ENCODE results near the gene ICA1L.

The ICA1L gene

DNA sequence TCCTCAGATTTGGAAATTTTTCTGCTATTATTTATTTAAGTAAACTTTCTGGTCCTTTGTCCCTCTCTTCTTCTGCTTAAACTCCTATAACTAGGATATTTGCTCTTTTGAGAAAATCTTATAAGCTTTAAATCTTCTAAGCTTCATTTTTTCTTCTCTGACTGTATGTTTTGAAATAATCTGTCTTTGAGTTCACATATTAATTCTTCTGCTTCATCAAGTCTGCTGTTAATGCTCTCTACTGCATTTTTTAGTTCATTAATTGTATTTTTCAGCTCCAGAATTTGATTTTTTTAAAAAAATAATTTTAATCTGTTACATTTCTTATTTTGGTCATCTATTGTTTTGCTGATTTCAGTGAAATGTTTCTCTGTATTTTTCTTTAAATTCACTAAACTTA is 28.9 kb downstream of the ICA1L start:
- Histone ChIP-seq H3K4me1 (ENCODE audit: insufficient read depth, low read length) (no peaks in the 10 kb centered on the region), H3K36me3 (ENCODE audit: insufficient read depth, low read length) (no peaks in the 10 kb centered on the region), H3K27me3 (ENCODE audit: insufficient read depth, low read length) (no peaks in the 10 kb centered on the region), H3K4me3 (ENCODE audit: low read length) (no peak overlapping the region), H3K9ac (ENCODE audit: low read depth, low read length) (no peak overlapping the region), H3K27ac (ENCODE audit: low read depth, low read length) (no peak overlapping the region), H3K9me3 (ENCODE audit: insufficient read depth, low read depth, low read length) (0 out of 2 replicates have a peak, but pooled peaks cover 5% of the 10 kb centered on the region)

DNA sequence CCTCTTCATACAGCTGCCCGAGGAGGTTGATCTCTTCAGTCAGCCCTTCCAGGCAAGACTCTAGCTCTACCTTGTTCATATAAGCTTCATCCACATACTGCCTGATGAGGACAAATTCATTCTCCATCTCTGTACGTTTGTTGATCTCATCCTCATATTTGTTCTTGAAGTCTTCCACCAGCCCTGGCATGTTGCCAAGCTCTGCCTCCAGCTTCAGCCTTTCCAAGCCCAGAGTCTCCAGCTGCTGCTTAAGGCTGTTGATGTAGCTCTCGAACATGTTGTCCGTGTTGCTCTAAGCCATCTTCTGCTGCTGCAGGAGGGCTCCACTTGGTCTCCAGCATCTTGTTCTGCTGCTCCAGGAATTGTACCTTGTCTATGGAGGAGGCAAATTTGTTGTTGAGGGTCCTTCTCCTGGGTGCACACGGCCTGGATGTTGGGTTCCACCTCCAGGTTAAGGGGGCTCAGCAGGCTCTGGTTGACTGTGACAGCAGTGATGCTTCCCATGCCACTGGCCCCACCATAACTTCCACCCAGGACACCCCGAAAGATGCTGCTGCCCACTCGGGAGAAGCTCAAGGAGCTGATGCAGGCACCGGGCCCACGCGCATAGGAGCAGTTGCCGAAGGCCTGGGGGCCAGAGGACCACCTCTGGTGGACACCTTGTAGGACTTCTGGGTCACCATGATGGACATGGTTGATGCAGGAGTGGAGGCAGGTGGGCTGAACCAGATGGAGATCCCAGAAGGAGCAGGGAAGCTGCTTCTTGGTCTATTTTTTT is 30.3 kb downstream of the ICA1L start:
- Histone ChIP-seq H3K27ac (ENCODE audit: low read depth, low read length) (no peak overlapping the region), H3K9me3 (ENCODE audit: insufficient read depth, low read depth, low read length) (0 out of 2 replicates have a peak, but pooled peaks cover 5% of the 10 kb centered on the region), H3K4me1 (ENCODE audit: insufficient read depth, low read length) (no peaks in the 10 kb centered on the region), H3K9ac (ENCODE audit: low read depth, low read length) (no peak overlapping the region), H3K36me3 (ENCODE audit: insufficient read depth, low read length) (no peaks in the 10 kb centered on the region), H3K27me3 (ENCODE audit: insufficient read depth, low read length) (no peaks in the 10 kb centered on the region), H3K4me3 (ENCODE audit: low read length) (no peak overlapping the region)
- WGBS, result 96% methylated on average over 11 of the region's 11 CpGs

GRCh38 chr2:202831242-202832220 is 40.0 kb downstream of the ICA1L start:
- Histone ChIP-seq H3K27me3 (ENCODE audit: insufficient read depth, low read length) (no peaks in the 10 kb centered on the region), H3K9ac (ENCODE audit: low read depth, low read length) (no peak overlapping the region), H3K4me1 (ENCODE audit: insufficient read depth, low read length) (no peaks in the 10 kb centered on the region), H3K4me3 (ENCODE audit: low read length) (no peak overlapping the region), H3K9me3 (ENCODE audit: insufficient read depth, low read depth, low read length) (no peaks in the 10 kb centered on the region), H3K27ac (ENCODE audit: low read depth, low read length) (no peak overlapping the region), H3K36me3 (ENCODE audit: insufficient read depth, low read length) (no peaks in the 10 kb centered on the region)
- 57% methylated on average over 6 of the region's 6 CpGs for WGBS

DNA sequence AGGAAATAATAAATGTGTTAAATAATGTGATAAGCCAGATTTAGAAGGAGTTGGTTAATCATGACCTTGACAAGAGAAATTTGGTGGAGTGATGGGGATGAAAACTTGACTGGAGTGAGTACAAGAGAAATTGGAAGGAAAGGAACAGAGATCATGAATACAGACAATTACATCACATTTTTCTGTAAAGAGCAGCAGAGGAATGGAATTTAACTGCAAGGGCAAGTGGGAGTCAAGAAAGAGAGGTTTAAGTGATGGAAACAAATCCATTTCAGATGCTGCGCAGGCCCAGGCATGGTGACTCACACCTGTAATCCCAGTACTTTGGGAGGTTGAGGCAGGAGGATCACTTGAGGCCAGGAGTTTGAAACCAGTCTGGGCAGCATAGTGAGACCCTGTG is 46.7 kb downstream of the ICA1L start:
- no peaks in the 10 kb centered on the region for H3K36me3 ChIP-seq (ENCODE audit: insufficient read depth, low read length)
- H3K27me3 ChIP-seq (ENCODE audit: insufficient read depth, low read length), result no peaks in the 10 kb centered on the region
- no peak overlapping the region for H3K4me3 ChIP-seq (ENCODE audit: low read length)
- no peak overlapping the region for H3K9ac ChIP-seq (ENCODE audit: low read depth, low read length)
- H3K9me3 ChIP-seq (ENCODE audit: insufficient read depth, low read depth, low read length), result no peaks in the 10 kb centered on the region
- H3K4me1 ChIP-seq (ENCODE audit: insufficient read depth, low read length), result no peaks in the 10 kb centered on the region
- WGBS, result 92% methylated on average over 1 of the region's 1 CpG
- H3K27ac ChIP-seq (ENCODE audit: low read depth, low read length), result no peak overlapping the region

DNA sequence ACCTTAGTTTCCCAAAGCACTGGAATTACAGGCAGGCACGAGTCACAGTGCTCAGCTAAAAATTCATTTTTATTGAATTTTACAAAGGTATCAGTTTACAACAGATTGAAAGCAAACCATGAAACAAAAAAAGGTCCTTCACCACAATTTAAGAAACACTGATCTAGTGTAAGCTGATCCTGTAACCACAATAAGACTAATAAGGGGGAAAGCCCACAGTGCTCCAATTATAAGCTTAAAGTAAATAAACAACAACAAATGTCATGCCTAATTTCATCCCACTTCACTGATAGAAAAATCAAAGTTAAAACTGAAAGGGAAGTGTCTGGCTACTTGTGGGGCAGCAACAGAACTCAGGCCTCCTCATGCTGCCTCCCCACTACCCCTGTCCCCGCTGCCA is 49.2 kb downstream of the ICA1L start:
- Histone ChIP-seq H3K9ac (ENCODE audit: low read depth, low read length) (no peak overlapping the region), H3K36me3 (ENCODE audit: insufficient read depth, low read length) (no peaks in the 10 kb centered on the region), H3K27me3 (ENCODE audit: insufficient read depth, low read length) (no peaks in the 10 kb centered on the region), H3K9me3 (ENCODE audit: insufficient read depth, low read depth, low read length) (no peaks in the 10 kb centered on the region), H3K4me1 (ENCODE audit: insufficient read depth, low read length) (no peaks in the 10 kb centered on the region), H3K27ac (ENCODE audit: low read depth, low read length) (no peak overlapping the region), H3K4me3 (ENCODE audit: low read length) (no peak overlapping the region)
- 95% methylated on average over 1 of the region's 2 CpGs for WGBS

DNA sequence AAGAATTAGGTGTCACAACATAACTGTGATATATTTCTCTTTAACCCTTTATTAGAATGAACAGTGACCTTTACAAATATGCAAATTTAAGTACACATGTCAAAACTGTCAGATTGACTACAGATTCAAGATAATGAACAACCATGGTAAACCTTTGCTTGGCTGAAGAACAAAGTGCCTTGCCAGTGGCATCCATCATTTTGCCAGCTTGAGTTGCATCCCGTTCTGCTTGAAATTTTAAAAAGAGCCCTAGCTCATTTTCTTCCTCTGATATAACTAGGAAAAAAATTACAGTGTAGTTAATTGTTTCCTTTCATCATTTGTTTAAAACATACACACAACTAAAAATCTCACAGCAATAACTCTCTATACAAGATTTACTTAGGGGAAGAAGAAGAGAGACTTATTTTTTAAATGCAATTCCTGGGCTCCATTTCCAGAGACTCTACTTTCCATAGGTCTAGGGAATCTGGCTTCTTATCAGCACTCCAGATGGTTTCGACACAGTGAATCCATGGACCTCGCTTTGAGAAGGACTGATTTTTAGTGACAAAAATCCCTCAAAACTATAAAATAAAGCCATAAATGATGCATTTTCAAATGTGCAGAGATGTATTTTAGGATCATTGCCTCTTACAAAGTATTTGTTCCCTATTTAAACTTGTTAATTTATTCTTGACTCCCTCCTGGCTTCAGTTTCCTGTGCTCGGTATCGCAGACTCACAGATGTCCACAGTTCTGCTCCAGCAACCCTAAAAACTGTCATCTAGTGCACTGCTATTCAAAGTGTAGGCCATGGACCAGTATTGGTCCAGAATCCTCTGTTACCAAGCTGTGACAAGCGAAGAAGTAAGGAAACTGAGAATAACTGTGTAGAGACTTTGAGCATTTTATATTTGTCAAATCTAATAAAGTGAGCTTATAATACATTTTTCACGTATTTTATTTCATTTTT is 50.1 kb downstream of the ICA1L start:
- no peak overlapping the region for H3K4me3 ChIP-seq (ENCODE audit: low read length)

GRCh38 chr2:202818321-202818720 is 53.2 kb downstream of the ICA1L start:
- Histone ChIP-seq H3K9me3 (ENCODE audit: insufficient read depth, low read depth, low read length) (0 out of 2 replicates have a peak, but pooled peaks cover 5% of the 10 kb centered on the region), H3K36me3 (ENCODE audit: insufficient read depth, low read length) (no peaks in the 10 kb centered on the region), H3K27me3 (ENCODE audit: insufficient read depth, low read length) (no peaks in the 10 kb centered on the region), H3K4me1 (ENCODE audit: insufficient read depth, low read length) (no peaks in the 10 kb centered on the region), H3K27ac (ENCODE audit: low read depth, low read length) (no peak overlapping the region), H3K4me3 (ENCODE audit: low read length) (no peak overlapping the region), H3K9ac (ENCODE audit: low read depth, low read length) (no peak overlapping the region)
- 89% methylated on average over 3 of the region's 3 CpGs for WGBS

More for the DNA sequence above, 50.1 kb downstream of the ICA1L start:
- Histone ChIP-seq H3K27ac (ENCODE audit: low read depth, low read length) (no peak overlapping the region), H3K9me3 (ENCODE audit: insufficient read depth, low read depth, low read length) (no peaks in the 10 kb centered on the region), H3K4me1 (ENCODE audit: insufficient read depth, low read length) (no peaks in the 10 kb centered on the region), H3K36me3 (ENCODE audit: insufficient read depth, low read length) (no peaks in the 10 kb centered on the region), H3K27me3 (ENCODE audit: insufficient read depth, low read length) (no peaks in the 10 kb centered on the region), H3K9ac (ENCODE audit: low read depth, low read length) (no peak overlapping the region)
- WGBS, result 90% methylated on average over 7 of the region's 7 CpGs

DNA sequence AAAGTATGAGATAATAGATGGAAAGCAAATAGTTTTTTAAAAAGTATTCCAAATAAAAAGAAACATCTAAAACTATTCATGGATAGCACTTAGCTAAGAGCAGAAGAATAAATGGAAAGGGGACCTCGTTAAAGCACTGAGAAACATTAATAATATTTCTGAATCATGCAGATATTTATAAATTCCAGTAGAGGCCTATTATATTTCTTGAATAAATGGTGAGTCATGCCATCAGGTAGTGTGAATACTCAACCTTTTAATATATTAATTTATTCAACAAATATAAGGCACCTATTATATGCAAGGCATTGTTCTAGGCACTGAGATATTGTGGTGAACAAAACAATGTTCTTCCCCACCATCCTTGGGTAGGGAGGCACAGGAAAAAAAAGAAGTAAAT is 53.8 kb downstream of the ICA1L start:
- Histone ChIP-seq H3K9me3 (ENCODE audit: insufficient read depth, low read depth, low read length) (0 out of 2 replicates have a peak, but pooled peaks cover 5% of the 10 kb centered on the region), H3K4me1 (ENCODE audit: insufficient read depth, low read length) (no peaks in the 10 kb centered on the region), H3K27me3 (ENCODE audit: insufficient read depth, low read length) (no peaks in the 10 kb centered on the region), H3K4me3 (ENCODE audit: low read length) (no peak overlapping the region), H3K27ac (ENCODE audit: low read depth, low read length) (no peak overlapping the region), H3K36me3 (ENCODE audit: insufficient read depth, low read length) (no peaks in the 10 kb centered on the region), H3K9ac (ENCODE audit: low read depth, low read length) (no peak overlapping the region)
- no CpG with 5 or more reads among the region's 1 CpG for WGBS

GRCh38 chr2:202815548-202816360 is 55.8 kb downstream of the ICA1L start:
- Histone ChIP-seq H3K36me3 (ENCODE audit: insufficient read depth, low read length) (no peaks in the 10 kb centered on the region), H3K4me1 (ENCODE audit: insufficient read depth, low read length) (no peaks in the 10 kb centered on the region), H3K27me3 (ENCODE audit: insufficient read depth, low read length) (no peaks in the 10 kb centered on the region), H3K9me3 (ENCODE audit: insufficient read depth, low read depth, low read length) (0 out of 2 replicates have a peak, but pooled peaks cover 5% of the 10 kb centered on the region), H3K4me3 (ENCODE audit: low read length) (no peak overlapping the region), H3K27ac (ENCODE audit: low read depth, low read length) (no peak overlapping the region), H3K9ac (ENCODE audit: low read depth, low read length) (no peak overlapping the region)
- 93% methylated on average over 4 of the region's 4 CpGs for WGBS

GRCh38 chr2:202814226-202814625 is 57.3 kb downstream of the ICA1L start:
- Histone ChIP-seq H3K27ac (ENCODE audit: low read depth, low read length) (no peak overlapping the region), H3K4me3 (ENCODE audit: low read length) (no peak overlapping the region), H3K36me3 (ENCODE audit: insufficient read depth, low read length) (no peaks in the 10 kb centered on the region), H3K27me3 (ENCODE audit: insufficient read depth, low read length) (no peaks in the 10 kb centered on the region), H3K4me1 (ENCODE audit: insufficient read depth, low read length) (no peaks in the 10 kb centered on the region), H3K9me3 (ENCODE audit: insufficient read depth, low read depth, low read length) (0 out of 2 replicates have a peak, but pooled peaks cover 5% of the 10 kb centered on the region), H3K9ac (ENCODE audit: low read depth, low read length) (no peak overlapping the region)
- 97% methylated on average over 1 of the region's 1 CpG for WGBS
